ENCODE results near the gene ZNF343.
"Not testable (repeated sequence)": the region's sequence is repeated elsewhere in the genome, so short reads cannot be mapped to it uniquely, and the experiment has no call there.

- not testable (repeated sequence) for TF ChIP-seq TAF1 (IDR thresholded peaks at IDR 0.05; ENCODE audit: low read depth); EP300 (conservative IDR thresholded peaks at IDR 0.05; ENCODE audit: poor library complexity, severe bottlenecking); SMC3 (conservative IDR thresholded peaks at IDR 0.05; ENCODE audit: poor library complexity); CTCF (IDR thresholded peaks at IDR 0.05; ENCODE audit: poor library complexity, severe bottlenecking); MXI1 (conservative IDR thresholded peaks at IDR 0.05; ENCODE audit: poor library complexity, severe bottlenecking); RAD21 (conservative IDR thresholded peaks at IDR 0.05); EZH2 (IDR thresholded peaks at IDR 0.05; ENCODE audit: borderline replicate concordance, insufficient read depth, low read length, poor library complexity, severe bottlenecking)
Observed at GRCh38 chr20:2504803-2505202, 3.9 kb downstream of the ZNF343 start.
